Middle frontal gyrus (tissue), 1 donor: ENCODE data around the gene CAPN5.

ENCODE experiments used
- DNase-seq: peaks from one replicate; pipeline ENCODE4 v3.0.0-alpha.2; 2015; ENCODE audit warnings: low spot score; ENCODE audit errors: extremely low spot score

Gene CAPN5

DNA sequence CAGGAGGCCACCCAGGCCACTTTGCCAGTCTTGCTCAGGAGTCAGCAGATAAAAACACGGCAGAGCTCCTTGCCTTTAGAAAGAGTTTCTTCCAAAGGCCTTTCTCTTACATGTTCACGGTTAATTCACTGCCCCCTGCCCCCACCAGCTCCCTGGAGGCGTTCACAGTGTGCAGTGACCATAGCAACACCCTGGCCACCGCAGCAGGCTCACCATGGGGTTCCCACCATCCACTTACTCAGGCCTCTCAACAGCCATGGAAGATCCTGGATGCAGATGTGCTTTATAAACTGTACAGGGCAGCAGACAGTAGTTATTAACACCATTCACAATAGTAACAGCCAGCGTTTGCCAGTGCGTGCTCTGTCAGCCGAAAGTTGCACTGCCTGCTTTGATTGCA, 50.7 kb downstream of the CAPN5 start:
- no peak for DNase-seq

DNA sequence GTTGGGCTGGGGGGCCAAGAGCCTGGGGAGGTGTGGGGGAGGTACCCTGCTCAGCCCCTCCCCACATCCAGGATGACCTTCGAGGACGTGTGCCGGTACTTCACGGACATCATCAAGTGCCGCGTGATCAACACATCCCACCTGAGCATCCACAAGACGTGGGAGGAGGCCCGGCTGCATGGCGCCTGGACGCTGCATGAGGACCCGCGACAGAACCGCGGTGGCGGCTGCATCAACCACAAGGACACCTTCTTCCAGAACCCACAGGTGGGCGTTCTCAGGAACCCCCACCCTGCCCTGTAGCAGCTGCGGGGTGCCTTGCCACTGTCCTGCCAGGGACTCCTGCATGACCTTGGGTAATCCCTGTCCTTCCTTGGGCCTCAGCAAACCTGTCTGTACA, 51.3 kb downstream of the CAPN5 start:
- DNase-seq = no peak

DNA sequence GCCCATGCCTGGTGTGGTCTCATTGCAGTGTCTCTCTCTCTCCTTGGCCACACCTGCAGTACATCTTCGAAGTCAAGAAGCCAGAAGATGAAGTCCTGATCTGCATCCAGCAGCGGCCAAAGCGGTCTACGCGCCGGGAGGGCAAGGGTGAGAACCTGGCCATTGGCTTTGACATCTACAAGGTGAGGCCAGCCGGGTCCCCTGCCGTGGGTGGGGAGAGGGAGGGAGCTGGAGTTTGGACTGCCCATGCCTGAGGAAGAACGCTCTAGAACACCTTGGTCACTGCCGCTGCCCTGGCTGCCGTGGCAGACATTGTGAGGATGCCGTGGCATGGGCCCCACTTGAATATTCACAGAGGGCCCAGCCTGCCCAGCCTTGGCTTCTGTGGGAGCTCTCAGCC, 52.2 kb downstream of the CAPN5 start:
- no peak for DNase-seq

DNA sequence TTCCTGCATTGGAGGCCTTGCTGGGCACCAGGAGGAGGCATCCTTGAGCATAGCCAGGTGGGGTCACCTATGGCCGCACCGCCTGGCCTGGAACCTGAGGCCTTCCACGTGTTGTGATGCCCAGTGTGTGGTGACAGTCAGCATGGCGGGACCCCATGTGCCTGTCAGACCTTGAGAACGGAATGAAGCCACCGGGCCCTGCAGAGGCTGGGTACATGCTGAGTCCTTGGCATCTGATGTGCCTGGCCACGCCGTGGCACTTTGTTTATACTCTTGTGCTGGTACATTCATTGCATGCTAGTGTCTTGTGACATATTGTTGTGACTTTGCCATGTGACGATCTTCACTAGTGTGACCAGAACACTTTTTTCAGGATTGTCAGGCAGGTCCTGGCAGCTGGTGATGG, 52.8 kb downstream of the CAPN5 start:
- DNase-seq = no peak

DNA sequence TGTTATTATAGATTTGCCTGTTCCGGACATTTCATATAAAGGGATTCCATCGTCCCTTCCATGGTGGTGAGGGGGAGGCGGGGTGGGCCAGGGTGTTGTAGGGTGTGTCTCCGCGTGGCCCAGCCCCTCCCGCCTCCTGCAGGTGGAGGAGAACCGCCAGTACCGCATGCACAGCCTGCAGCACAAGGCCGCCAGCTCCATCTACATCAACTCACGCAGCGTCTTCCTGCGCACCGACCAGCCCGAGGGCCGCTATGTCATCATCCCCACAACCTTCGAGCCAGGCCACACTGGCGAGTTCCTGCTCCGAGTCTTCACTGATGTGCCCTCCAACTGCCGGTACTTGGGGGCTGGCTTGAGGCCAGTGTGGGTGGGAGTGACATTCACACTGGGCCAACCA, 53.8 kb downstream of the CAPN5 start:
- DNase-seq = no peak

DNA sequence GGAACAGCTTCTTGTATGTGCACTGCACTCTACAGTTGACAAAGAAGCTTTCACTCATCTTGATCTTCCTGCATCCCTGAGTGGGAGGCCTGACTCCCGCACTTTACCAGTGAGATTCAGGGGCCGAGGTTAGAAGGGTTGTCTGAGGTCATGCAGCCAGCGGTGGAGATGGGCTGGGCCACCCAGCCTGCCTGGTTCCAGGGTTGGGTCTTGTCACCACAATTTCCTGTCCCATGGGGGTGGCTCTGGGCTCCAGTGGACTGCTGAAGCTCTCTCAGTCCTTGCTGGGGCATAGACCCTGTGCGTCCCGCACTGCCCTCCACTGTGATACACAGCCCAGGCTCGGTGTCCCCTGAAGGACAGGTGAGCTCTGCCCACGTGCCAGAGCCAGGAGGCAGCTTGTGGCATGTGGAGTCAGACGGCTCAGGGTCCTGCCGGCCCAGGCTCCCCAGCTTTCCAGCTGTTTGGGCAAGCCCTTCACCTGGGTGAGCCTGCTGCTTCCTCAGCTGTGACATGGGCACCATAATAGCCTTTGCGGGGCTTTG, 54.4 kb downstream of the CAPN5 start:
- no peak for DNase-seq

DNA sequence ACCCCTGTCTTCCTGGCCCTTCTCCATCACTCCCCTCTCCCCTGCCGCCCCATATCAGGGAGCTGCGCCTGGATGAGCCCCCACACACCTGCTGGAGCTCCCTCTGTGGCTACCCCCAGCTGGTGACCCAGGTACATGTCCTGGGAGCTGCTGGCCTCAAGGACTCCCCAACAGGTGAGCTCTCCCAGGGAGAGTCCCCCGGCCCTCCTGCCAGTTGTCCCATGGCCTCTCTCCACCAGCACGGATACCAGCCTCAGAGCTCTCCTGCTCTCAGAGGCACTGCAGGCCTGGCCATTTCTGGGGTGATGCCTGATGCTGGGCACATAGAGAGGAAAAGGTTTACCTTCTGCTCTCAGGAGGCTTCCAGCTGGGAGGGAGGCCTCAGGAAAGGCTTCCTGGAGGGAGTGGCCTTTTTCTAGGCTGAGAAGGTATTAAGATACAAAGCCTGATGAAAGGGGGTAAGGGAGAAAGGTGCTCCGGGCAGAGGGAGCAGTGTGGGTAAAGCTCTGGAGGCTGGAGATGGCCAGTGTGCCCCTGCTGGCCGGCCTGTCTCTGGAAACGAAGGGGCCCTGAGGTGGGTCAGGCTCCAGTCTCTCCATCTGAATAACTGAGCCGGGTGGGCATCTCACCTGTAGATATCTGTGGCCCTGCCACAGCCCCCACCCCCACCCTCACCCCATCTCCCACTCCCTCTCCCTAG, 55.3 kb downstream of the CAPN5 start:
- no peak for DNase-seq

DNA sequence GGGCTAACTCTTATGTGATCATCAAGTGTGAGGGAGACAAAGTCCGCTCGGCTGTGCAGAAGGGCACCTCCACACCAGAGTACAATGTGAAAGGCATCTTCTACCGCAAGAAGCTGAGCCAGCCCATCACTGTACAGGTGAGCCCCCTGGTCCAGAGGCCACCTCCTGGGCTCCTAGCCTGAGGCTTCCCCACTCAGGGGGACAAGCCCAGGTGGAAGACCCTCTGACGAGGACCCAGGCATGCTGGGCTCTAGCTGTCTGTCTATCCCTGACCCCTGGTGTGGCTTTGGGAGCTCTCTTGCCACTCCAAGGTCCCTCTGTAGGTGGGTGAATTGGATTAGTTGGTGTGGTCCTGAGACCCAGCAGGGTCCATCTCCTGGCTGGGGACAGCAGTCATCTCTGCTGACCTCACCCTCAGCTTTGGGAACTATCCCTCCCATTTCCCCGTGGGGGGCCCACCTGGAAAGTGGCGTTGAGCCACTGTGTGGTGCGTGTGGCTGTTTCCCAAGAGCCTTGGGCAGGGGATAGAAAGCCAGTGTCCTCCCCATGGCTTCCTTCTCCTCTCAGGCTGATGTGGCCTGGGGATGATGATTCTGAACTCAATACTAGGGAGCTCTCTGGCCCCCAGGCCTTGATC, 55.9 kb downstream of the CAPN5 start:
- no peak for DNase-seq

DNA sequence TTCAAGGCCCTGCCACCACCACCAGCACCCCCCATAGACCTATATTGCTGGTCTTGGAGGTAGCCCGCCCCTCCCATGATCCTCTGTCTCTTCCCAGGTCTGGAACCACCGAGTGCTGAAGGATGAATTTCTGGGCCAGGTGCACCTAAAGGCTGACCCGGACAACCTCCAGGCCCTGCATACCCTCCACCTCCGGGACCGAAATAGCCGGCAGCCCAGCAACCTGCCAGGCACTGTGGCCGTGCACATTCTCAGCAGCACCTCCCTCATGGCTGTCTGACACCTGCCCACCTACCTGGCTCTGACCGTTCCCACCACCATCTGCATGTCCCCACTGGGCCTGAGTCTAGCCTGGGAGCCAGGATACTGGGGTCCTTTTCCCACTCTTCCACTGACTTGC, 56.8 kb downstream of the CAPN5 start:
- DNase-seq = no peak

DNA sequence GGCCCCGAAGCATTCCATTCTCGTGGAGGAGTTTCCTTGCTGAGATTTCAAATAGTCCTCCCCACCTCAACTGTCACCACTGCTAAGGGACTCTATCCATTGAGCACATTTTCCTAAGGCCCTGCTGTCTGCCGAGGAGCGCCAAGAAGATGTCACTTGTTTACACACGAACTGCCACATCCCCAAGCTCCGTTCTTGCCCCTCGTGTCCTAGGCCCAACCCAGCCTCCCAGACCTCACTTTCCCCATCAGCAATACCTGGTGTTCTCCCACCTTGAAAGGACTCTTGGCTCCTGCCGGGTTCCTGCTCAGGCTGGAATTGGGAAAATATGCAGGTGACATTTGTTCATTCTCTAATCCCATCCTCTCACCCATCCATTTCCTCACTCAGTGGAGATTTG, 57.3 kb downstream of the CAPN5 start:
- DNase-seq = no peak

DNA sequence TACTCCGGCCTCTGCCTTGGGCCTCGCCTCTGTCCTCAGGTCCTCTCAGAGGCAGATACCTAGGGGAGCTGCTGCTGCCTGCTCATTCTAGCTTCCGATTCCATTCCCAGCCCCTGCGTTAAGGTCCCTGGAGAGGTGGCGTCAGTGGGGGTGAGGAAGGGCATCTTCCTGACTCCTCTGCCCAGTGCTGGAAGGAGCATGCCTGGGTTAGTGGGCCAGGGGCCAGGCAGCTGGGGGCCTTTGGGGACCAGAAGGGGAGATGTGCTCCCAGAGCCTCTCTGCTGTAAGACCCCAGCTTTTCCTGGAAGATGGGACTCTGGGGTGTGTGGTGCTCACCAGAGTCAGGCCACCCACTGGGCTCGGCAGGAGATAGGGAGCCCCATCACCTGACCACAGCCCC, 57.7 kb downstream of the CAPN5 start:
- DNase-seq = no peak

DNA sequence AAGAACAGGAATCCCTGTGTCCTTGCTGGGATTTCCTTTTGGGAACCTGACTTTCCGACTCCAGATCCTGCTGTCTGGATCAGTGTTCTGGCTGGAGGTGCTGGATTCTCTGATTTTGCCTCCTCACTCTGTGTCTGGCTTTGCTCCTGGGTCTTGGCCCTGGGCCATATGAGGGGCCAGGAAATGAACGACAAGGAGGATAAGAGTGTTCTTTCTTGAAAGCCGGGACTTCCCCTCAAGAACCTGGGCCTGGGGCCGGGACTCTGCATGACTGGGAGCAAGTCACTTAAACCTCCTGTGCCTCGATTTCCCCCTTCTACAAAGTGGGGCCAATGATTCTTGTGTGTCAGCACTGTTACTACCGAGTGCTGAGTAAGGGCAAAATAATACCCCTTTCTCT, 58.4 kb downstream of the CAPN5 start:
- no peak for DNase-seq

DNA sequence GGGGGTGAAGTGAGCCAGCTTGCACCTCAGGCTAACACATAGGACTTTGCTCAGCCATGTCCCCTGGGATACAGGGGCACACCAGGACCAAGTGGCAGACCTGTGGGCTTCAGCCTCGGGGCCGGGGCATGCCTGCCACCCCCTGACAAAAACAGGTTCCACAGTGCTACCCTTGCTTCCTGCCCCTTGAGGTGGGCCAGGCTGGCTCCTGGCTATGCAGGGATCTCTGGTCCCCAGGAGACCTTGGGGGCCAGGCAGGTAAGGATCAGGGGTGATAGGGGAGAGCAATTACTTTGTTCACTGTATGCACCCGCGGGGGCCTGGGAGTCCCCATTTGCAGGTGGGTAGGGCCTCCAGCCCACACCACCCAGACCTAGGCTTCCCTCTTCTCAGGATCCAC, 58.9 kb downstream of the CAPN5 start:
- DNase-seq = no peak

DNA sequence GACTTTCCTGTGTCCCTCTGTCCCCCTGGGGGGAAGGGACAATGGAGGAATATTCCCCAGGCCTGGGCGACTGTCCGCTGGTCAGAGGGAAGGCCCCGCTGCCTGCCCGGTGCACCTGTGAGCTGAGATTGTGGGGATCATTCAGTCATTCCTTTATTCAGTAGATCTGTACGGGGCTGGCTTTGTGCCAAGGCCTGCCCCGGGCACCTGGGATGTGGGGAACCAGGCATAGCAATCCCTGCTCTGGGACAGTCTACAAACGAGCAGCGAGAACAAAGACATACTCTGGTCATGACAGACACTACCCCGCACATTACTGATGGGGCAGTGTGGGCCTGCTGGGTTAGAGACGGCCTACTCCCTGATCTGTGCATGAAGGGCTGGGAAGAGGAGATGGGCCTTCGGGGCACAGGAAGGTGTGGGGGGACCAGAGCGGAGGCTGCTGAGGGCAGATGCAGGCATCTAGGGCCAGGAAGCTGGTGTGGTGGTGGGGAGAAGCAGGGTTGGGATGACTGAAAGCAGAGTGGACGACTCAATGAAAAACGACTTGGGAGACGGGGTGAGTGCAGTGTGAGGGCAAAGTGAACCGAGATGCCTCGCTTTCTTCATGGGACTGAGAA, 59.5 kb downstream of the CAPN5 start:
- DNase-seq = no peak

DNA sequence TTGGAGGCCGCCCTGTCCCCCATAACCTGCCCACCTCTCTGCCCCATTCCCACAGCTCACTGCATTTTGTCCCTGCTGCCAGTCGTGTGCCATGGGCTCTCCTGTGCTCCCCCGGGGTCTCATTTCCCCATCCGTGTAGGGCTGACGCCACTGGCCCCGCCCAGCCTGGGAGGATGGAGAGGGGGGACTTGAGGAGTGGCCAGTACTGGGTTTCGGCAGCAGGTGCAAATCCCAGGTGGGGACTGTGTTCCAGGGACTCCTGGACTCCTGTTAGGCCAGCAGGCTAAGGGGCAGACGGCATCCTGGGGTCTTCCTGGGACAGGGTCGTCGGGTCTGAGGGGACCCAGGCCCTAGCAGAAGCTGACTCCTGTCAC, 60.1 kb downstream of the CAPN5 start:
- no peak for DNase-seq

DNA sequence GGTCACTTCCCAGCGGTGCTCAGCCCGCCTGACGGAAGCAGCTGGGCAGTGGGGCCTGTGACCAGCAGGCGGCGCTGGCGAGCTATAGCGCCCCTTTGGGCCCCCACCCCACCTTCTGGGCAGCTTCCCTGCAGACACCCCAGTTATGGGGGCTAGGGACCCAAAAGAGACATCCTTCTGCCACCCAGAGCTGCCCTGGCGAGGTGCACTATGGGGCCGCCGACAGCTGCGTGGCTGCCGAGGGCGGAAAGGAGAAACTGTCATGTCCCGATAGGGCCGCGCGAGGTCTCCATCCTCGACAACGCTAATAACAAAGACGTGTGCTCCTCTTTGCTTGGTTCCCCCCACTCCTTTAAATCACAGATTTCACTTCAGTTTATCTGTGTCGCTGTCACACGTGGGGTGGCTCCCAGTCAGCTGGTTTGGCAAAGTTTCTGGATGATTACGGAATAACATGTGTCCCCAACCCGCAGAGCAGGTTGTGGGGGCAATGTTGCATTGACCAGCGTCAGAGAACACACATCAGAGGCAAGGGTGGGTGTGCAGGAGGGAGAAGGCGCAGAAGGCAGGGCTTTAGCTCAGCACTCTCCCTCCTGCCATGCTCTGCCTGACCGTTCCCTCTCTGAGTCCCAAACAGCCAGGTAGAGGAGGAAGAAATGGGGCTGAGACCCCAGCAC, 60.6 kb downstream of the CAPN5 start:
- DNase-seq = peak; percentile 8

DNA sequence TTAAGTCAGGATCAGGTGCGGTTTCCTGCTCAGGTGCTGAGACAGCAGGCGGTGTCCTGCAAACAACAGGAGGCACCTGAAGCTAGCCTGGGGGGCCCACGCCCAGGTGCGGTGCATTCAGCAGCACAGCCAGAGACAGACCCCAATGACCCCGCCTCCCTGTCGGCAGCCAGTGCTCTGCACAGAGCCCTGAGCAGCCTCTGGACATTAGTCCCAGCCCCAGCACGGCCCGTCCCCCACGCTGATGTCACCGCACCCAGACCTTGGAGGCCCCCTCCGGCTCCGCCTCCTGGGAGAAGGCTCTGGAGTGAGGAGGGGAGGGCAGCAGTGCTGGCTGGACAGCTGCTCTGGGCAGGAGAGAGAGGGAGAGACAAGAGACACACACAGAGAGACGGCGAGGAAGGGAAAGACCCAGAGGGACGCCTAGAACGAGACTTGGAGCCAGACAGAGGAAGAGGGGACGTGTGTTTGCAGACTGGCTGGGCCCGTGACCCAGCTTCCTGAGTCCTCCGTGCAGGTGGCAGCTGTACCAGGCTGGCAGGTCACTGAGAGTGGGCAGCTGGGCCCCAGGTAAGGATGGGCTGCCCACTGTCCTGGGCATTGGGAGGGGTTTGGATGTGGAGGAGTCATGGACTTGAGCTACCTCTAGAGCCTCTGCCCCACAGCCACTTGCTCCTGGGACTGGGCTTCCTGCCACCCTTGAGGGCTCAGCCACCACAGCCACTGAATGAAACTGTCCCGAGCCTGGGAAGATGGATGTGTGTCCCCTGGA, 61.3 kb downstream of the CAPN5 start, which contains the start of gene MYO7A:
Gene MYO7A (plus strand): TSS at position 327 of the 772 bp plus-strand sequence. CDS start 2,389 bp downstream, outside the sequence.
- peak; percentile 6 for DNase-seq

DNA sequence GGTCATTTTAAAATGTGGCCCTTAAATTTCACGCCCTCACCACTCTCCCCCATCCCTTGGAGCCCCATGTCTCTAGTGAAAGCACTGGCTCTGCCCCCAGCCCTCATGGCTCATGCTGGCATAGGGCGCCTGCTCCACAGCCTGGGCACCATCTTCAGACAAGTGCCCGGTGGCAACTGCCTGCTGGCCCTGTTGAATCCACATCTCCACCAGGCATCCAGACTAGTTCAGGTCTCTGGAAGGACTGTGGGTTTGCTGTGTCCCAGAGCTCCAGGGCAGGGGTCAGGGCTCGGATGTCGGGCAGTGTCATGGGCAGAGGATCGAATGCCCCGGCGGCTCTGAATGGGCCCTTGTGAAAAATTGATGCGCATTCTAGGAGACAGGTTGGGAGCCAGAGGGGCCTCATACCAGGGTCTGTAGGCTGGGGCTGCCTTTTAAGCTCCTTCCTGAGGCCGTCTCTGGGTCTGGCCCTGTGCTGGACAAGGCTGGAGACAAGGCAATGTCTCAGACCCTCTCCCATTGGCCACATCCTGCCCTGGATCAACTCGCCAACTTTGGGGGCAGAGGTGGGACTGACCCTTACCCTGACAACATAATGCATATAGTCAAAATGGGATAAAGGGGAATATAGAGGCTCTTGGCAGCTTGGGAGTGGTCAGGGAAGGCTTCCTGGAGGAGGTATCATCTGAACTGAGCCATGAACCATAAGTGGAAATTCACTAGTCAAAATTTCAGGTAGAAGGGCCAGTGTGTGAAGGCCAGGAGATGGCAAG, 62.5 kb downstream of the CAPN5 start:
- DNase-seq = no peak

DNA sequence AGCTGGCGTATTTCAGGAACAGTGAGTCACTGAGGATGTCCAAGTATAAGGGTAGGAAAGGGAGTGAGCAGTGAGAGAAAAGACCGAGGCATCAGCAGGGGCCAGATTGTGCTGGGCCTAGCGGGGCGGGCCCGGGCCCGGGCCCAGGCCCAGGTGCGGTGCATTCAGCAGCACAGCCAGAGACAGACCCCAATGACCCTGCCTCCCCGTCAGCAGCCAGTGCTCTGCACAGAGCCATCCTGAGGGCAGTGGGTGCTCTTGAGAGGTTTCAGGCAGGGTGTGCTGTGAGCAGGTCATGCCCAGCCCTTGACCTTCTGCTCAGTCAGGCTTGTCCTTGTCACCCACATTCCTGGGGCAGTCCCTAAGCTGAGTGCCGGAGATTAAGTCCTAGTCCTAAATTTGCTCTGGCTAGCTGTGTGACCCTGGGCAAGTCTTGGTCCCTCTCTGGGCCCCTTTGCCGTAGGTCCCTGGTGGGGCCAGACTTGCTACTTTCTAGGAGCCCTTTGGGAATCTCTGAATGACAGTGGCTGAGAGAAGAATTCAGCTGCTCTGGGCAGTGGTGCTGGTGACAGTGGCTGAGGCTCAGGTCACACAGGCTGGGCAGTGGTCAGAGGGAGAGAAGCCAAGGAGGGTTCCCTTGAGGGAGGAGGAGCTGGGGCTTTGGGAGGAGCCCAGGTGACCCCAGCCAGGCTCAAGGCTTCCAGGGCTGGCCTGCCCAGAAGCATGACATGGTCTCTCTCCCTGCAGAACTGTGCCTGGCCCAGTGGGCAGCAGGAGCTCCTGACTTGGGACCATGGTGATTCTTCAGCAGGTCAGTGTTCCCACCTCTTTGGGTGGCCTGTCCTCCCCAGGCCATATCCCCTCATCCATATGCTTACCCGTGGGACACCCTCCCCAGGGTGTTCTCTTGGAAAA, 63.3 kb downstream of the CAPN5 start:
- DNase-seq = no peak
